Astrocyte of the spinal cord (primary cell): ENCODE measurements around the gene HP1BP3.

ENCODE experiments used
- DNase-seq: peaks from one replicate; pipeline ENCODE4 v3.0.0; 2011; ENCODE audit warnings: low read depth, low spot score
- H3K4me3 ChIP-seq: 2 replicates; pipeline ENCODE4 v1.5.1; 2011; ENCODE audit warnings: low read depth, mild to moderate bottlenecking, low read length, moderate library complexity
- CTCF ChIP-seq: IDR thresholded peaks from 2 replicates; pipeline ENCODE4 v1.5.1; 2012; ENCODE audit warnings: low read depth, mild to moderate bottlenecking, low read length, inconsistent platforms
- in situ Hi-C: cut with HindIII; loops from 2 replicates; pipeline ENCODE4 v1.10.0; 2017; ENCODE audit warnings: low sequenced_read_pairs

Gene HP1BP3

GRCh38 chr1:20829531-20829930, 42.4 kb upstream of the HP1BP3 start:
- in situ Hi-C loops, result no loop called here
- no peak for DNase-seq
- TF ChIP-seq CTCF, result no peak
- H3K4me3 ChIP-seq, result no peak overlapping the region

GRCh38 chr1:20823845-20824244, 36.7 kb upstream of the HP1BP3 start:
- DNase-seq, result no peak
- in situ Hi-C loops, result no loop called here
- TF ChIP-seq CTCF, result no peak
- H3K4me3 ChIP-seq, result no peak overlapping the region

- no peak overlapping the region for H3K4me3 ChIP-seq
- no peak for DNase-seq
- in situ Hi-C loops, result no loop called here
- no peak for TF ChIP-seq CTCF
Observed at GRCh38 chr1:20821466-20821865, 34.4 kb upstream of the HP1BP3 start.

DNA sequence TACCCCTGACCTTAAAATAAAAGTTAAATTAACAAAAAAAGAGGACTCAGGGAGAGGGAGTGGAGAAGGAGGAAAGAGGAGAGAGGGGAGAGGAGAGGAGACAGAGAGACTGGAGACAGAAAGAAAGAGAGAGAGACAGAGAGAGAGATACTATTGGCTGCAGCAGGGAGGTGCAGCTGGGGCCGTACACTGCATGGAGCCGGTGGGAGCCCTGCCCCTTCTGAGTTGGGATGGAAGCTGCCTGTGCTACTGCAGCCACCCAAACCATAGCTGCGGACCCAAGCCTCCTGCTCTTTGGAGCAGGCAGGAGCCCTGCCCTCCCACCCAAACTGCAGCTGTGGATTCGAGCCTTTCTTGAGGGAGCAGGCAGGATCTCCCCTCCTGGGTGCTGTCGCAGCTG, 32.7 kb upstream of the HP1BP3 start:
- no peak for DNase-seq
- no peak for TF ChIP-seq CTCF
- in situ Hi-C loops, result no loop called here
- H3K4me3 ChIP-seq, result no peak overlapping the region

DNA sequence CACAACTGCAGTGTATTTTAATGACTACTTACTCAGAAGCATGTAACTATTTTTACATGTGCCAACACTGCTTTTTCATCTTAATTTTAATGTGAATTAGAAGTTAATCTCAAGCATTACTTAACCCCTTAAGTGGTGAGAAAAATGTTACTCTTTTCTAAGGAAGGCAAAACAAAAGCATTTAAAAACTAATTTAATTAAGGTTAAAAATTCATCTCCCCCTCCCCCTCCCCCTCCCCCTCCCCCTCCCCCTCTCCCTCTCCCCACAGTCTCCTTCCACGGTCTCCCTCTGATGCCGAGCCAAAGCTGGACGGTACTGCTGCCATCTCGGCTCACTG, 27.4 kb upstream of the HP1BP3 start:
- in situ Hi-C loops, result no loop called here
- TF ChIP-seq CTCF, result no peak

DNA sequence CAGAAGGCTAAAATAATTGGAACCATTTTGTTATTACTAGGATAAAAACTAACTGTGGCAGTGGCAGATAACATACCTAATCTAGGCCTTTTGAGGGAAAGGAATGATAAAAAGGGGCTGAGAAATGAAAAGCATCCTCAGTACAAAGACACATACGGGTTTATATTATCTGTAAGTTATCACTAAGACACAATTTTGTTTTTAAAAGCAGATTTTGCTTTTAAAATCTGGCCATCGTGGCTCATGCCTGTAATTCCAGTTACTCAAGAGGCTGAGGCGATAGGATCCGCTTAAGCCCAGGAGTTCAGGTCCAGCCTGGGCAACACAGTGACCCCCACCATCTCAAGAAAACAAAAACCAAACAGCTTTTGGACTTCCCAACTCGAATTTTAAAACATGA, 24.8 kb upstream of the HP1BP3 start:
- in situ Hi-C loops, result no loop called here
- no peak overlapping the region for H3K4me3 ChIP-seq
- DNase-seq, result no peak
- TF ChIP-seq CTCF, result no peak

More for the DNA sequence above, 27.4 kb upstream of the HP1BP3 start:
- DNase-seq, result no peak
- H3K4me3 ChIP-seq, result no peak overlapping the region

DNA sequence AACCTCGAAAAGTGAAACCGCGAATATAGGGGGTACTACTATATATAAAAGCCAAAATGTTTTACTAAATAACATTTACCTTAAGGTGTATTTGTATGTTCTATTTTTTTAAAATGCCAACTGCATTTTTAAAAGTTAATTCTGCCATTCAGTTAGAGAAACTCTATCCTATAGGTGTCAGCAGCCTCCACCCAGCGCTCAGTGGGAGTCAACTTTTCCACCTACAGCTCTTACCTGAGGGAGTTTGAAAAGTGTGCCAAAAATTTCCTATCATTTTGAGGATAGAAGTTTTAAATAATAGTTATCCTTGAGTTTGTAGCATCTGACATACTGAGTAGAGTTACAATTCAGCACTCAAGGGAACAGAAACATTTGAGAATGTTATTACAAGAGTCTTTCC, 6.1 kb upstream of the HP1BP3 start:
- no peak for TF ChIP-seq CTCF
- no peak overlapping the region for H3K4me3 ChIP-seq
- DNase-seq, result no peak
- in situ Hi-C loops, result no loop called here
